ENCODE measurements around the gene AKR1E2.

DNA sequence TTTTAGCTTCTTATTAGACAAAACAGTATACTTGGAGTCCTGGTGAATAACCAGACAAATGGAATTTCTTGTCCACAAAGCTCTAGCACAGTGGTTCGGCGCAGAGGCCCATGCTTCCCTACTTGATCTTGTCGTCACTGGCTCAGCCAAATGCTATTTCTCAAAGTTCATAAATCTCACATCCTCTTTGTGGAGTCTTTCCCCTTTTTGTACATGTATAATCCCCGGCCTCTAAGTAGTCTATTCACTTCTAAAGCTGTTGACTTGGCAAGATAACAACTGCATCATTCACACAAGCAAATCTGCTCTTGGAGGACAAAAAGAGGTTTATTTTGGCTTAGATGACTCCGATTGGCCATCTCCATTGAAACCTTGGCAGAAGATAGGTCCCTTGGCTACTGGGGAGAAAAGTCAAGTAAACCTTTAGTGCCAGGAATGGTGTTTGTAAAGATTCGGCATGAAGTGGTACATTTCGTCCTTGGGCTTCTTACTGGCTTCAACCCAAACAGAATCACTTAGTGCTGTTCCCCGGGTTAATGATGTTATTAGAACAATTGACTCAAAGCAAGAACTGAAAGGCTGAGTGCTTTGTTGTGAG lies 5.1 kb upstream of the AKR1E2 start:
- TF ChIP-seq, protein P1, sequence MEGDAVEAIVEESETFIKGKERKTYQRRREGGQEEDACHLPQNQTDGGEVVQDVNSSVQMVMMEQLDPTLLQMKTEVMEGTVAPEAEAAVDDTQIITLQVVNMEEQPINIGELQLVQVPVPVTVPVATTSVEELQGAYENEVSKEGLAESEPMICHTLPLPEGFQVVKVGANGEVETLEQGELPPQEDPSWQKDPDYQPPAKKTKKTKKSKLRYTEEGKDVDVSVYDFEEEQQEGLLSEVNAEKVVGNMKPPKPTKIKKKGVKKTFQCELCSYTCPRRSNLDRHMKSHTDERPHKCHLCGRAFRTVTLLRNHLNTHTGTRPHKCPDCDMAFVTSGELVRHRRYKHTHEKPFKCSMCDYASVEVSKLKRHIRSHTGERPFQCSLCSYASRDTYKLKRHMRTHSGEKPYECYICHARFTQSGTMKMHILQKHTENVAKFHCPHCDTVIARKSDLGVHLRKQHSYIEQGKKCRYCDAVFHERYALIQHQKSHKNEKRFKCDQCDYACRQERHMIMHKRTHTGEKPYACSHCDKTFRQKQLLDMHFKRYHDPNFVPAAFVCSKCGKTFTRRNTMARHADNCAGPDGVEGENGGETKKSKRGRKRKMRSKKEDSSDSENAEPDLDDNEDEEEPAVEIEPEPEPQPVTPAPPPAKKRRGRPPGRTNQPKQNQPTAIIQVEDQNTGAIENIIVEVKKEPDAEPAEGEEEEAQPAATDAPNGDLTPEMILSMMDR (IDR thresholded peaks at IDR 0.05; ENCODE audit: low read length), result no peak
- TF ChIP-seq EZH2 (IDR thresholded peaks at IDR 0.05; ENCODE audit: borderline replicate concordance, low read length), result no peak

Measured in OCI-LY1 (cell line).